Measurements from ENCODE around the gene CAMK1D. TPM values are rescaled to one million over a fixed set of nuclear protein-coding genes. Genes with fewer than 3 reads are reported as not detected.

Gene CAMK1D
- polyA plus RNA-seq, 1 experiment = 1.1 TPM

- Histone ChIP-seq H3K4me3 (ENCODE audit: low read depth, low read length) (no peak overlapping the region), H3K36me3 (ENCODE audit: control insufficient read depth, insufficient read depth, low read length) (no peaks in the 10 kb centered on the region), H3K27me3 (ENCODE audit: control insufficient read depth, insufficient read depth, low read length) (no peaks in the 10 kb centered on the region; the same call in 1 of the 2 replicates)
- ChIA-PET CTCF (no interaction called here), POLR2A (no interaction called here)
- DNase-seq (ENCODE audit: low read depth) = no peak
- TF ChIP-seq CTCF (IDR thresholded peaks at IDR 0.05; ENCODE audit: insufficient read depth, low read depth, low read length) = no peak
Measured at GRCh38 chr10:12771981-12772760, 422.8 kb downstream of the CAMK1D start.

GRCh38 chr10:12772797-12773587 lies 423.6 kb downstream of the CAMK1D start:
- TF ChIP-seq CTCF (IDR thresholded peaks at IDR 0.05; ENCODE audit: insufficient read depth, low read depth, low read length) = no peak
- Histone ChIP-seq H3K27me3 (ENCODE audit: control insufficient read depth, insufficient read depth, low read length) (no peaks in the 10 kb centered on the region; the same call in 1 of the 2 replicates), H3K4me3 (ENCODE audit: low read depth, low read length) (no peak overlapping the region), H3K36me3 (ENCODE audit: control insufficient read depth, insufficient read depth, low read length) (no peaks in the 10 kb centered on the region)
- CTCF ChIA-PET = no interaction called here
- POLR2A ChIA-PET = no interaction called here
- DNase-seq (ENCODE audit: low read depth) = no peak

GRCh38 chr10:12774204-12774894 lies 425.0 kb downstream of the CAMK1D start:
- Histone ChIP-seq H3K27me3 (ENCODE audit: control insufficient read depth, insufficient read depth, low read length) (no peaks in the 10 kb centered on the region; the same call in 1 of the 2 replicates), H3K36me3 (ENCODE audit: control insufficient read depth, insufficient read depth, low read length) (no peaks in the 10 kb centered on the region), H3K4me3 (ENCODE audit: low read depth, low read length) (no peak overlapping the region)
- no peak for TF ChIP-seq CTCF (IDR thresholded peaks at IDR 0.05; ENCODE audit: insufficient read depth, low read depth, low read length)
- ChIA-PET POLR2A (no interaction called here), CTCF (interaction anchor here (0.5 kb wide), 1 partner anchor 9 kb away, joined by 3 read pairs; no protein-coding TSS in a partner anchor)
- no peak for DNase-seq (ENCODE audit: low read depth)

GRCh38 chr10:12777840-12778585 lies 428.7 kb downstream of the CAMK1D start:
- no peak for DNase-seq (ENCODE audit: low read depth)
- TF ChIP-seq CTCF (IDR thresholded peaks at IDR 0.05; ENCODE audit: insufficient read depth, low read depth, low read length) = no peak
- POLR2A ChIA-PET = no interaction called here
- no peak overlapping the region for H3K4me3 ChIP-seq (ENCODE audit: low read depth, low read length)
- CTCF ChIA-PET = no interaction called here
- no peaks in the 10 kb centered on the region for H3K36me3 ChIP-seq (ENCODE audit: control insufficient read depth, insufficient read depth, low read length)
- no peaks in the 10 kb centered on the region for H3K27me3 ChIP-seq (ENCODE audit: control insufficient read depth, insufficient read depth, low read length)
